Liver (tissue), 9 donors: ENCODE results near the gene IFRD1. TPM values are rescaled to one million over a fixed set of nuclear protein-coding genes. Genes with fewer than 3 reads are reported as not detected.
"Not testable (repeated sequence)": the region's sequence is repeated elsewhere in the genome, so short reads cannot be mapped to it uniquely, and the experiment has no call there.

Source experiments
- DNase-seq: peaks from one replicate; pipeline ENCODE4 v3.0.0-alpha.2; 2017; ENCODE audit warnings: low spot score
- H3K27ac ChIP-seq, 2 donors: one replicate each; pipeline ENCODE4 v1.7.0; 2013; ENCODE audit warnings: inconsistent platforms in 2 of 2, low read length in 2 of 2, control low read depth in 1 of 2, low read depth in 1 of 2, mild to moderate bottlenecking in 1 of 2
- H3K27me3 ChIP-seq, 4 donors: one replicate each; pipeline versions ENCODE4 v1.6.1 to v1.7.0; 2013; ENCODE audit warnings: low read length in 3 of 4, inconsistent platforms in 1 of 4, mild to moderate bottlenecking in 1 of 4, moderate library complexity in 1 of 4; ENCODE audit not compliant: control insufficient read depth in 4 of 4, insufficient read depth in 4 of 4
- H3K36me3 ChIP-seq, 4 donors: one replicate each; pipeline versions ENCODE4 v1.6.1 to v1.7.0; 2013; ENCODE audit warnings: low read length in 3 of 4, mild to moderate bottlenecking in 3 of 4, low read depth in 1 of 4, moderate library complexity in 1 of 4; ENCODE audit not compliant: control insufficient read depth in 4 of 4, insufficient read depth in 3 of 4
- H3K4me1 ChIP-seq, 4 donors: one replicate each; pipeline versions ENCODE4 v1.6.1 to v1.7.0; 2013; ENCODE audit warnings: low read length in 3 of 4, mild to moderate bottlenecking in 3 of 4, moderate library complexity in 1 of 4; ENCODE audit not compliant: control insufficient read depth in 4 of 4, insufficient read depth in 4 of 4
- H3K4me3 ChIP-seq, 3 donors: one replicate each; pipeline versions ENCODE4 v1.6.1 to v1.7.0; 2013; ENCODE audit warnings: low read length in 3 of 3, control low read depth in 1 of 3, low read depth in 1 of 3, mild to moderate bottlenecking in 1 of 3
- H3K9ac ChIP-seq, 2 donors: one replicate each; pipeline ENCODE4 v1.7.0; 2013; ENCODE audit warnings: low read length in 2 of 2, mild to moderate bottlenecking in 2 of 2, moderate library complexity in 2 of 2, control low read depth in 1 of 2, low read depth in 1 of 2
- H3K9me3 ChIP-seq, 4 donors: one replicate each; pipeline versions ENCODE4 v1.6.1 to v1.7.0; 2013; ENCODE audit warnings: low read length in 3 of 4; ENCODE audit not compliant: control insufficient read depth in 4 of 4
- EGR1 ChIP-seq, 2 donors: IDR thresholded peaks; 2 replicates each; pipeline ENCODE4 v1.6.1; 2016 to 2018; ENCODE audit warnings: antibody characterized with exemption in 2 of 2, low read depth in 2 of 2
- FOXA1 ChIP-seq: IDR thresholded peaks from 2 replicates; pipeline ENCODE4 v1.6.1; 2016; ENCODE audit warnings: antibody characterized with exemption
- FOXA2 ChIP-seq: IDR thresholded peaks from 2 replicates; pipeline ENCODE4 v1.6.1; 2016; ENCODE audit warnings: antibody characterized with exemption
- GABPA ChIP-seq, 2 donors: IDR thresholded peaks in 1 of 2; conservative IDR thresholded peaks in 1 of 2; 2 replicates each; pipeline ENCODE4 v1.6.1; 2016; ENCODE audit warnings: antibody characterized with exemption in 2 of 2, mild to moderate bottlenecking in 1 of 2, moderate library complexity in 1 of 2
- HNF4A ChIP-seq, 2 donors: conservative IDR thresholded peaks; 2 replicates each; pipeline ENCODE4 v1.6.1; 2016; ENCODE audit warnings: antibody characterized with exemption in 2 of 2, mild to moderate bottlenecking in 2 of 2
- HNF4G ChIP-seq: IDR thresholded peaks from 2 replicates; pipeline ENCODE4 v1.6.1; 2016; ENCODE audit warnings: antibody characterized with exemption
- JUND ChIP-seq, 2 donors: IDR thresholded peaks; 2 replicates each; pipeline ENCODE4 v1.6.1; 2016; ENCODE audit warnings: antibody characterized with exemption in 2 of 2
- NR2F2 ChIP-seq: IDR thresholded peaks from 2 replicates; pipeline ENCODE4 v1.6.1; 2016; ENCODE audit warnings: antibody characterized with exemption
- RAD21 ChIP-seq, 2 donors: IDR thresholded peaks; 2 replicates each; pipeline ENCODE4 v1.6.1; 2016; ENCODE audit warnings: antibody characterized with exemption in 2 of 2, mild to moderate bottlenecking in 2 of 2
- RXRA ChIP-seq, 2 donors: IDR thresholded peaks; 2 replicates each; pipeline ENCODE4 v1.6.1; 2017 to 2018; ENCODE audit warnings: antibody characterized with exemption in 2 of 2, mild to moderate bottlenecking in 1 of 2
- SP1 ChIP-seq: IDR thresholded peaks from 2 replicates; pipeline ENCODE4 v1.6.1; 2018; ENCODE audit warnings: antibody characterized with exemption, mild to moderate bottlenecking
- TAF1 ChIP-seq: conservative IDR thresholded peaks from 2 replicates; pipeline ENCODE4 v1.6.1; 2016; ENCODE audit warnings: antibody characterized with exemption, mild to moderate bottlenecking
- YY1 ChIP-seq: IDR thresholded peaks from 2 replicates; pipeline ENCODE4 v1.6.1; 2016; ENCODE audit warnings: antibody characterized with exemption, mild to moderate bottlenecking
- WGBS: extraction: QIAGEN DNeasy Blood & Tissue Kit; methylation state at CpG from one replicate; pipeline ENCODE4 v1.1.7; 2013; 5-methylcytosine and 5-hydroxymethylcytosine counted together
- polyA plus RNA-seq, 2 donors: library from polyadenylated mRNA; stranded (reverse) in 1 of 2; unstranded in 1 of 2; fragments of 200-250 nt in 1 of 2; fragments of >200 nt in 1 of 2; fragmentation: Nextera tagmentation in 1 of 2; extraction: Ambion mirVana in 1 of 2; gene quantifications; one replicate each; pipeline versions ENCODE4 v1.2.1 to v1.2.3, GENCODE V29; 2013 to 2015
- total RNA-seq, 2 donors: library from RNA; depleted of rRNA; stranded (reverse); fragments of >200 nt; gene quantifications; one replicate each; pipeline ENCODE4 v1.2.3, GENCODE V29; 2014
- TF ChIP-seq, protein P1 (sequence below): IDR thresholded peaks from 2 replicates; pipeline ENCODE4 v1.6.1; 2016; ENCODE audit warnings: antibody characterized with exemption
- TF ChIP-seq, protein P2 (sequence below): IDR thresholded peaks from 2 replicates; pipeline ENCODE4 v1.6.1; 2016; ENCODE audit warnings: antibody characterized with exemption
- TF ChIP-seq, protein P3 (sequence below): IDR thresholded peaks from 2 replicates; pipeline ENCODE4 v1.6.1; 2016; ENCODE audit warnings: antibody characterized with exemption, mild to moderate bottlenecking
- TF ChIP-seq, protein P4 (sequence below): IDR thresholded peaks from 2 replicates; pipeline ENCODE4 v1.6.1; 2016; ENCODE audit warnings: antibody characterized with exemption
- TF ChIP-seq, protein P5 (sequence below): fragments of 150-350 bp; IDR thresholded peaks from 2 replicates; pipeline ENCODE4 v1.5.1; 2017; ENCODE audit warnings: improper control_type of control experiment, low read depth, low read length; ENCODE audit not compliant: missing input control
- donor health status: healthy.
- donor health status: healthy.
- donor health status: healthy.
- donor health status: healthy.
- donor health status: healthy.

The IFRD1 gene
- total and polyA plus RNA-seq, 4 donors: 7.7 to 35.6 (median 21.1) TPM

DNA sequence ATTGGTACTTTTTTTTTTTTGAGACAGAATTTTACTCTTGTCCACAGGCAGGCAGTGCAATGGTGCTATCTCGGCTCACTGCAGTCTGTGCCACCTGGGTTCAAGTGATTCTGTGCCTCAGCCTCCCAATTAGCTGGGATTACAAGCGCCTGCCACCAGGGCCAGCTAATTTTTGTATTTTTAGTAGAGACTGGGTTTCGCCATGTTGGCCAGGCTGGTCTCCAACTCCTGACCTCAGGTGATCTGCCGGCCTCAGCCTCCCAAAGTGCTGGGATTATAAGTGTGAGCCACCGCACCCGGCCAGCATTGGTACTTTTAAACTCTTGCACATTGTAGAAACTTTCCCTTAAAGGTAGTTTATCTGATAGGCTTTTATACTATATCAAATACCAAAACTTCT, 3.9 kb downstream of the IFRD1 start:
- not testable (repeated sequence) for H3K9me3 ChIP-seq, H3K4me3 ChIP-seq, DNase-seq, H3K27me3 ChIP-seq
- 79% methylated on average over 6 of the region's 6 CpGs for WGBS
- H3K36me3 ChIP-seq: peaks cover 3 to 33% (median 25%) of the 10 kb centered on the region in 4 donors
- peak overlapping the region in 1 of 2 donors; percentile 71 for H3K9ac ChIP-seq
- peak overlapping the region; percentile 99 to 100 for H3K27ac ChIP-seq
- H3K4me1 ChIP-seq: peaks cover 2 to 31% (median 6%) of the 10 kb centered on the region in 4 donors

DNA sequence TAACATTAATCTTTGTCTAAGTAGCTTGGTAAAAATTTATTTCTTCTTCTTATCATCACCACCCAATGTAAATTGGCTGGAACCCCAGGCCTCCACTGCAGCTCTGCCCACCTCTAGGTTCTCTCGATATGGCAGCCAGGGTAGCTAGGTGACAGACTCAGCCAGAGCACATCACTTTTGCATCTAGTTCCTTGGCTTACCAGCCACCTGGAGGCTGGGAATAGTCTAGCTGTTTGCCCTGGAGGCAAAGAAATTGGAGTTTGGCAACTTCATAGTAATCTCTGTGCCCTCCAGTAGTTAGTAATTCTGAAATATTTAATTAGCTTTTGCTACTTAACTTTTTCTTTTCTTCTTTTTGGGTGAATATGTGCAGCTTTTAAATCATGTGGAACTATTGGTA, 9.4 kb downstream of the IFRD1 start:
- Histone ChIP-seq H3K36me3 (peaks cover 6 to 68% (median 62%) of the 10 kb centered on the region in 4 donors), H3K4me1 (peaks cover 0 to 4% (median 2%) of the 10 kb centered on the region in 4 donors), H3K27ac (no peak overlapping the region), H3K9me3 (no peaks in the 10 kb centered on the region), H3K9ac (no peak overlapping the region), H3K4me3 (no peak overlapping the region), H3K27me3 (no peaks in the 10 kb centered on the region)
- TF ChIP-seq SP1: no peak
- TF ChIP-seq FOXA1: no peak
- TF ChIP-seq RXRA (IDR thresholded peaks at IDR 0.05): no peak
- TF ChIP-seq, protein P1, sequence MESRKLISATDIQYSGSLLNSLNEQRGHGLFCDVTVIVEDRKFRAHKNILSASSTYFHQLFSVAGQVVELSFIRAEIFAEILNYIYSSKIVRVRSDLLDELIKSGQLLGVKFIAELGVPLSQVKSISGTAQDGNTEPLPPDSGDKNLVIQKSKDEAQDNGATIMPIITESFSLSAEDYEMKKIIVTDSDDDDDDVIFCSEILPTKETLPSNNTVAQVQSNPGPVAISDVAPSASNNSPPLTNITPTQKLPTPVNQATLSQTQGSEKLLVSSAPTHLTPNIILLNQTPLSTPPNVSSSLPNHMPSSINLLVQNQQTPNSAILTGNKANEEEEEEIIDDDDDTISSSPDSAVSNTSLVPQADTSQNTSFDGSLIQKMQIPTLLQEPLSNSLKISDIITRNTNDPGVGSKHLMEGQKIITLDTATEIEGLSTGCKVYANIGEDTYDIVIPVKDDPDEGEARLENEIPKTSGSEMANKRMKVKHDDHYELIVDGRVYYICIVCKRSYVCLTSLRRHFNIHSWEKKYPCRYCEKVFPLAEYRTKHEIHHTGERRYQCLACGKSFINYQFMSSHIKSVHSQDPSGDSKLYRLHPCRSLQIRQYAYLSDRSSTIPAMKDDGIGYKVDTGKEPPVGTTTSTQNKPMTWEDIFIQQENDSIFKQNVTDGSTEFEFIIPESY: no peak
- TF ChIP-seq HNF4A (conservative IDR thresholded peaks at IDR 0.05): no peak
- no peak for TF ChIP-seq JUND (IDR thresholded peaks at IDR 0.05)
- no peak for TF ChIP-seq RAD21 (IDR thresholded peaks at IDR 0.05)
- no peak for TF ChIP-seq HNF4G
- TF ChIP-seq, protein P2, sequence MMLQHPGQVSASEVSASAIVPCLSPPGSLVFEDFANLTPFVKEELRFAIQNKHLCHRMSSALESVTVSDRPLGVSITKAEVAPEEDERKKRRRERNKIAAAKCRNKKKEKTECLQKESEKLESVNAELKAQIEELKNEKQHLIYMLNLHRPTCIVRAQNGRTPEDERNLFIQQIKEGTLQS: no peak
- no peak for TF ChIP-seq GABPA (IDR thresholded peaks at IDR 0.05 in 1 of 2, conservative IDR thresholded peaks at IDR 0.05 in 1 of 2)
- TF ChIP-seq TAF1: no peak
- TF ChIP-seq NR2F2: no peak
- TF ChIP-seq, protein P3, sequence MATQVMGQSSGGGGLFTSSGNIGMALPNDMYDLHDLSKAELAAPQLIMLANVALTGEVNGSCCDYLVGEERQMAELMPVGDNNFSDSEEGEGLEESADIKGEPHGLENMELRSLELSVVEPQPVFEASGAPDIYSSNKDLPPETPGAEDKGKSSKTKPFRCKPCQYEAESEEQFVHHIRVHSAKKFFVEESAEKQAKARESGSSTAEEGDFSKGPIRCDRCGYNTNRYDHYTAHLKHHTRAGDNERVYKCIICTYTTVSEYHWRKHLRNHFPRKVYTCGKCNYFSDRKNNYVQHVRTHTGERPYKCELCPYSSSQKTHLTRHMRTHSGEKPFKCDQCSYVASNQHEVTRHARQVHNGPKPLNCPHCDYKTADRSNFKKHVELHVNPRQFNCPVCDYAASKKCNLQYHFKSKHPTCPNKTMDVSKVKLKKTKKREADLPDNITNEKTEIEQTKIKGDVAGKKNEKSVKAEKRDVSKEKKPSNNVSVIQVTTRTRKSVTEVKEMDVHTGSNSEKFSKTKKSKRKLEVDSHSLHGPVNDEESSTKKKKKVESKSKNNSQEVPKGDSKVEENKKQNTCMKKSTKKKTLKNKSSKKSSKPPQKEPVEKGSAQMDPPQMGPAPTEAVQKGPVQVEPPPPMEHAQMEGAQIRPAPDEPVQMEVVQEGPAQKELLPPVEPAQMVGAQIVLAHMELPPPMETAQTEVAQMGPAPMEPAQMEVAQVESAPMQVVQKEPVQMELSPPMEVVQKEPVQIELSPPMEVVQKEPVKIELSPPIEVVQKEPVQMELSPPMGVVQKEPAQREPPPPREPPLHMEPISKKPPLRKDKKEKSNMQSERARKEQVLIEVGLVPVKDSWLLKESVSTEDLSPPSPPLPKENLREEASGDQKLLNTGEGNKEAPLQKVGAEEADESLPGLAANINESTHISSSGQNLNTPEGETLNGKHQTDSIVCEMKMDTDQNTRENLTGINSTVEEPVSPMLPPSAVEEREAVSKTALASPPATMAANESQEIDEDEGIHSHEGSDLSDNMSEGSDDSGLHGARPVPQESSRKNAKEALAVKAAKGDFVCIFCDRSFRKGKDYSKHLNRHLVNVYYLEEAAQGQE: no peak
- no peak for TF ChIP-seq YY1
- no peak for TF ChIP-seq FOXA2
- TF ChIP-seq, protein P4, sequence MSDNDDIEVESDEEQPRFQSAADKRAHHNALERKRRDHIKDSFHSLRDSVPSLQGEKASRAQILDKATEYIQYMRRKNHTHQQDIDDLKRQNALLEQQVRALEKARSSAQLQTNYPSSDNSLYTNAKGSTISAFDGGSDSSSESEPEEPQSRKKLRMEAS: no peak
- no peak for TF ChIP-seq EGR1 (IDR thresholded peaks at IDR 0.05; ENCODE audit: low read depth in 2 of 2)
- TF ChIP-seq, protein P5, sequence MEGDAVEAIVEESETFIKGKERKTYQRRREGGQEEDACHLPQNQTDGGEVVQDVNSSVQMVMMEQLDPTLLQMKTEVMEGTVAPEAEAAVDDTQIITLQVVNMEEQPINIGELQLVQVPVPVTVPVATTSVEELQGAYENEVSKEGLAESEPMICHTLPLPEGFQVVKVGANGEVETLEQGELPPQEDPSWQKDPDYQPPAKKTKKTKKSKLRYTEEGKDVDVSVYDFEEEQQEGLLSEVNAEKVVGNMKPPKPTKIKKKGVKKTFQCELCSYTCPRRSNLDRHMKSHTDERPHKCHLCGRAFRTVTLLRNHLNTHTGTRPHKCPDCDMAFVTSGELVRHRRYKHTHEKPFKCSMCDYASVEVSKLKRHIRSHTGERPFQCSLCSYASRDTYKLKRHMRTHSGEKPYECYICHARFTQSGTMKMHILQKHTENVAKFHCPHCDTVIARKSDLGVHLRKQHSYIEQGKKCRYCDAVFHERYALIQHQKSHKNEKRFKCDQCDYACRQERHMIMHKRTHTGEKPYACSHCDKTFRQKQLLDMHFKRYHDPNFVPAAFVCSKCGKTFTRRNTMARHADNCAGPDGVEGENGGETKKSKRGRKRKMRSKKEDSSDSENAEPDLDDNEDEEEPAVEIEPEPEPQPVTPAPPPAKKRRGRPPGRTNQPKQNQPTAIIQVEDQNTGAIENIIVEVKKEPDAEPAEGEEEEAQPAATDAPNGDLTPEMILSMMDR: no peak
- WGBS: 96% methylated on average over 1 of the region's 1 CpG
- DNase-seq: no peak
